GM12875 (cell line): ENCODE measurements around the gene ARHGAP21.

ENCODE experiments used
- H3K4me3 ChIP-seq: one replicate; pipeline ENCODE4 v1.5.1; 2011; ENCODE audit warnings: low read depth, low read length, control low read depth
- TF ChIP-seq, protein P1 (sequence below): IDR thresholded peaks from 2 replicates; pipeline ENCODE4 v1.5.1; 2011; ENCODE audit warnings: low read depth, mild to moderate bottlenecking, control low read depth, inconsistent platforms, low read length, moderate library complexity, borderline replicate concordance; ENCODE audit not compliant: insufficient read depth

ARHGAP21 gene

DNA sequence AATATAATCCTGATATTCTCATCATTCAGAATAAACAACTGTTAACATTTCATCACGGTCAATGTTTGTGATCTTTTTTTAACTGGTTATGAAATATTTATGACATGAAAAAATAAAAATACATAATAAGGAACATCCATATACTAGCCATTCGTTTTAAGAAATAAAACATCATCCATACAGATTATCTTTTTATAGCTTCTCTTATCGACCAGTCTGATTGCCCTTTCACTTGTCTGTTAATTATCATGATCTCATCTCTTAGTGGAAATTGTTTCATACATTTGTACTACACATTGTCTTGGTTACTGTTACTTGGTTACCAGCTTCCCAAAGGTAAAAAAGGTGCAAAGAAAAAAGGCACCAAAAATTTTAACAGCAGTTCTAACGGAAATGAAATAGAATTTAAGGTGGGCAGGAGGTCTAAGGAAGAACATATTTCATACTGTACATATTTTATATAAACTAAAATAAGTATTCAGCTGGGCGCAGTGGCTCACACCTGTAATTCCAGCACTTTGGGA is 8.4 kb downstream of the ARHGAP21 start:
- TF ChIP-seq, protein P1, sequence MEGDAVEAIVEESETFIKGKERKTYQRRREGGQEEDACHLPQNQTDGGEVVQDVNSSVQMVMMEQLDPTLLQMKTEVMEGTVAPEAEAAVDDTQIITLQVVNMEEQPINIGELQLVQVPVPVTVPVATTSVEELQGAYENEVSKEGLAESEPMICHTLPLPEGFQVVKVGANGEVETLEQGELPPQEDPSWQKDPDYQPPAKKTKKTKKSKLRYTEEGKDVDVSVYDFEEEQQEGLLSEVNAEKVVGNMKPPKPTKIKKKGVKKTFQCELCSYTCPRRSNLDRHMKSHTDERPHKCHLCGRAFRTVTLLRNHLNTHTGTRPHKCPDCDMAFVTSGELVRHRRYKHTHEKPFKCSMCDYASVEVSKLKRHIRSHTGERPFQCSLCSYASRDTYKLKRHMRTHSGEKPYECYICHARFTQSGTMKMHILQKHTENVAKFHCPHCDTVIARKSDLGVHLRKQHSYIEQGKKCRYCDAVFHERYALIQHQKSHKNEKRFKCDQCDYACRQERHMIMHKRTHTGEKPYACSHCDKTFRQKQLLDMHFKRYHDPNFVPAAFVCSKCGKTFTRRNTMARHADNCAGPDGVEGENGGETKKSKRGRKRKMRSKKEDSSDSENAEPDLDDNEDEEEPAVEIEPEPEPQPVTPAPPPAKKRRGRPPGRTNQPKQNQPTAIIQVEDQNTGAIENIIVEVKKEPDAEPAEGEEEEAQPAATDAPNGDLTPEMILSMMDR: no peak
- no peak overlapping the region for H3K4me3 ChIP-seq

DNA sequence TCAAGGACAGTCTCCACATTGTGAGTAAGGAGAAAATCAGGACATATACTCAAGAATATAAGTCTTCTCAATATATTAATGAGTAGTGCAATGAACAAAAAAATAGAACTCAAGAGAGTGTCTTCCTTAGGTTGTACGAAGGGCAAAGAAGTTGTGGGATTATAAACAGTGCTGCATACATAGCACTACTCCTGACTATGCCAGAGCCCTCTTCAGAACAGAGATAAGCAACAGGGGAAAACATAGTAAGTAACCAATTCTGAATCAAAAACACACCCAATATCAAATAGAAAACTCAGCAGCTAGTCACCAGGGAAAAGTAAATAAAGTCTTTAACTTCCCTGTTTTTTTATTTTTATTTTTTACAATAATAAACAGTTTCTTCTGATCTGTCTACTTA is 10.6 kb downstream of the ARHGAP21 start:
- TF ChIP-seq, protein P1: no peak
- H3K4me3 ChIP-seq: no peak overlapping the region

DNA sequence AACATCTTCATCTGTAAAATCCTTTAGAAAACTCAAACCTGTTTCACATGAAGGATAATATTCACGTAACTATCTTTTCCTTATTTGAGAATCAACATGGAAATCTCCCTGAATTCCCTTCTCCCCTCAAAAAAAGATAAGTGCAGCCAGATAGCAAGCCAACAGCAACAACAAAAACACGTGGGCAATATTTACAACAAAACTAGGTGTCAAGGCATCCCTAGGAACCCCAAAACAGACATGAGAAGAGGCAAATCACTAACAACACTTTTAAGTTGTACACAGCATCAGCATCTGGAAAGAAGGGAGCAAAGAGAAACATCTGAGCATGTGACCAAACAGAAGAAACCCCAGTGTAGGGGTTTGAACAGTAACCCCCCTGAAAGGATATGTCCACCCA is 12.2 kb downstream of the ARHGAP21 start:
- H3K4me3 ChIP-seq: no peak overlapping the region
- TF ChIP-seq, protein P1: no peak

DNA sequence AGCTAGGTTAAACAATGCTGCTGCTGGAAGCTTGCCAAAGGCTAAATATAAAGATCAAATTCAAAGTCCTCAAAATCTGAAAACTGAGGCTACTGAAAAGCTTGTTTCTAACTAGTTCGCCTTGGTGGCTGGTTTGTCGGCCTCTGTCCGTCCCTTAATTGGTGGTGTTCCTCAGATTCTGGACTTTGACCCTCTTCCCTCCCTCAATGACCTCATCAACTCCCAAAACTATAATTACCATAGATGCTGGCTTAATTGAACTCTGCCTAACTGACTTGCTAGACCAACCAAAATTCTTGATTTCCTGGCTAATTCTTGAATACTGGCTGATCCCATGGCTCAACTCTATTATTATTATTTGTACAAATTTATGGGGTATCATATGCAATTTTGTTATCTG is 15.6 kb downstream of the ARHGAP21 start:
- no peak overlapping the region for H3K4me3 ChIP-seq
- TF ChIP-seq, protein P1: no peak

DNA sequence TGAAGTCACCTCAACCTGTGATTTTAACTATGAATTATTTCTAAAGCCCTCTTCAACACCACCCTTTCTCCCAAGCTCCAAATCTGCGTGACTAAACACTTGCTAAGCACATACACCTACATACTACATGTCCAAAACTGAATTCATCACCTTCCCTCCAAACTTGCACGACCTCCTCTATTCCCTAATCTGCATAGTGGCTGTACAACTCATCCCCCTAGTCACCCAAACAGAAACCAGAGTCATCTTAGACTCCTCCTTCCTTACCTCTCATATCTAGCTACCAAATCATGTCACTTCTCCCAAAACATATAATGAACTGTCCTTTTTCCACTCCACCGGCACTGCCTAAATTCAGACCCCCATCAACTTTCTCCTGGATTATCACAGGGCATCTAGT is 16.2 kb downstream of the ARHGAP21 start:
- no peak overlapping the region for H3K4me3 ChIP-seq
- TF ChIP-seq, protein P1: no peak

DNA sequence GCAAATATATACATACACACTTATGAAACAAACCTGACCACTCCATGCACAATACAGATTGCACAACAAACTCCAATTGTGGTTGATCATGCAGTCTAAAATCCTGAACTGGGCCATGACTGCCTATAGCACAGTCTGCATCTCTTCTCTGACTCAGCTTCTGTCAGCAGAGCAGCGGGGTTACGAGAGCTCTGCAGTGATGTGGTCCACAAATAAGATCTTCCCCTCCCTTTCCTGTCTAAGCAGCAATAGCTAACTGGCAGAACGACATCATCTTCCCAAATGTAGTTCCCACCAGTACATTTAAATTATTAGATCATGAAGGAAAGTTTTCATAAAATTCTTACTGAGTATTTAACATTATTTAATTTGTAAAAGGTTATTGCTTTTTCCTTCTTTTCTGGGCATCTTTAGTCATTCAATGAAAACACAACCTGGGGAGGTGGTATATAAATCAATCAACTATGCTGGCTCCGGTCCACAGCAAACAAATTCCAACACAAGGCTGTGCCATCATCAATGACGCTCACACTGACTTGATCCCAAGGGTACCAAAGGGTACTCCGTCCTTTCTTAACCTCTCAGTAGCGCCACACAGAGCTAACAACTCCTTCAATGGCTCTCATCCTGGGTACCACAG is 17.1 kb downstream of the ARHGAP21 start:
- H3K4me3 ChIP-seq: no peak overlapping the region
- TF ChIP-seq, protein P1: no peak

DNA sequence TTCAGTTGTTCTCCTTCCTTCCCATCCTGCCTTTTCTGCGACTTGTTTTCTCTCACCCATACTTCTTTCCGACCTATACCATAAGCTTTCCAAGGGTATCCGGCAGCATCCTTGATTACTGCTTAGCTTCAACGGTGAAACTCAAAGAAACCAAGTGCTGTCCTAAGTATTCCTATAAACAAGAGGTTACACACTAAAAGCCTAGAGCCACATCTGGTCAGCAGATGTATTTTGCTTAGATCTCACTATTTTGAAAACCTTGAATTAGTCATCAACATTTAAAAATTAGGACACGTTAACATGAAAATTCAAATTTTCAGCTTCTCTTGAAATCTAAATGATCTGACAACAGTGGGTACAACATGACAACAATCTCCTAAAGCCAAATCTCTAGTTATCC is 20.0 kb downstream of the ARHGAP21 start:
- TF ChIP-seq, protein P1: no peak
- no peak overlapping the region for H3K4me3 ChIP-seq
